Astrocyte (in vitro differentiated cells and primary cell): ENCODE data around the gene ST6GALNAC2.

Experiments
- EZH2 ChIP-seq: IDR thresholded peaks from 2 replicates; pipeline ENCODE4 v1.6.1; 2012; ENCODE audit warnings: mild to moderate bottlenecking, low read length, inconsistent platforms; ENCODE audit not compliant: insufficient read depth
- TF ChIP-seq, protein P1 (sequence below): IDR thresholded peaks from 2 replicates; pipeline ENCODE4 v1.5.1; 2011; ENCODE audit warnings: low read depth, mild to moderate bottlenecking, inconsistent platforms, low read length, moderate library complexity; ENCODE audit not compliant: insufficient read depth

DNA sequence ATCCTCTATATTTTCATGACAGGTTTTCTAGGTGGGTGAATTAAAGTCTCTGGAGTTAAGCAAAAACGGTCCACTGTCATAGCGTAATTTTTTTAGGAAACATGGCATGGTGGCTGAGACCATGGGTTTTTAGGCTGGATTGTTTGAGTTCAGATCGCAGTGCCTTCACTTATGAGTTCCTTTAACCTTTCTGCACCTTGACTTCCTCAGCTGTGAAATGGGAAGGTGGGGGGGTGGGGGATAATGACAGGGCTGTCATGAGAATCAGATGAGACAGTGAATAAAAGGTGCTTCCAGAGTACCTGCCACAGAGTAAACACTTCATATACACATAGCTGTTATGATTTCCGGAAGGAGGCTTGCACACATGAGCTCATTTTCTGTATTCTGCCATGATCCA, 34.0 kb downstream of the ST6GALNAC2 start:
- TF ChIP-seq, protein P1, sequence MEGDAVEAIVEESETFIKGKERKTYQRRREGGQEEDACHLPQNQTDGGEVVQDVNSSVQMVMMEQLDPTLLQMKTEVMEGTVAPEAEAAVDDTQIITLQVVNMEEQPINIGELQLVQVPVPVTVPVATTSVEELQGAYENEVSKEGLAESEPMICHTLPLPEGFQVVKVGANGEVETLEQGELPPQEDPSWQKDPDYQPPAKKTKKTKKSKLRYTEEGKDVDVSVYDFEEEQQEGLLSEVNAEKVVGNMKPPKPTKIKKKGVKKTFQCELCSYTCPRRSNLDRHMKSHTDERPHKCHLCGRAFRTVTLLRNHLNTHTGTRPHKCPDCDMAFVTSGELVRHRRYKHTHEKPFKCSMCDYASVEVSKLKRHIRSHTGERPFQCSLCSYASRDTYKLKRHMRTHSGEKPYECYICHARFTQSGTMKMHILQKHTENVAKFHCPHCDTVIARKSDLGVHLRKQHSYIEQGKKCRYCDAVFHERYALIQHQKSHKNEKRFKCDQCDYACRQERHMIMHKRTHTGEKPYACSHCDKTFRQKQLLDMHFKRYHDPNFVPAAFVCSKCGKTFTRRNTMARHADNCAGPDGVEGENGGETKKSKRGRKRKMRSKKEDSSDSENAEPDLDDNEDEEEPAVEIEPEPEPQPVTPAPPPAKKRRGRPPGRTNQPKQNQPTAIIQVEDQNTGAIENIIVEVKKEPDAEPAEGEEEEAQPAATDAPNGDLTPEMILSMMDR = no peak
- TF ChIP-seq EZH2 = no peak
